Stimulated activated CD4-positive, alpha-beta T cell treated with anti-CD3 and anti-CD28 coated beads, Interleukin-15, amount 100 ng/mL, for 48 hours (primary cell): ENCODE results near the gene CTSL.
"Not testable (repeated sequence)": the region's sequence is repeated elsewhere in the genome, so short reads cannot be mapped to it uniquely, and the experiment has no call there.

Experiments
- DNase-seq, 2 donors: peaks; one replicate each; pipeline ENCODE4 v3.0.0-alpha.2; 2020; ENCODE audit warnings: low read depth in 2 of 2

The CTSL gene

GRCh38 chr9:87720173-87720572 is 5.7 kb upstream of the CTSL start:
- no peak for DNase-seq

- no peak for DNase-seq
These were observed 3.4 kb upstream of the CTSL start for GRCh38 chr9:87722393-87723088.

GRCh38 chr9:87725356-87725899 is 491 bp upstream of the CTSL start:
- DNase-seq = no peak

- no peak for DNase-seq
These were observed 3.3 kb downstream of the CTSL start for GRCh38 chr9:87729246-87729645.

- DNase-seq = no peak
These were observed 5.4 kb downstream of the CTSL start for GRCh38 chr9:87731321-87731720.

GRCh38 chr9:87732344-87732743 is 6.4 kb downstream of the CTSL start:
- DNase-seq = no peak

GRCh38 chr9:87732756-87733155 is 6.8 kb downstream of the CTSL start:
- no peak for DNase-seq

GRCh38 chr9:87733273-87734052 is 7.5 kb downstream of the CTSL start:
- DNase-seq = no peak

GRCh38 chr9:87734106-87734505 is 8.2 kb downstream of the CTSL start:
- DNase-seq = no peak

GRCh38 chr9:87739546-87739945 is 13.6 kb downstream of the CTSL start:
- DNase-seq = no peak

GRCh38 chr9:87740209-87740608 is 14.3 kb downstream of the CTSL start:
- no peak for DNase-seq

- DNase-seq = no peak
These were observed 15.4 kb downstream of the CTSL start for GRCh38 chr9:87741326-87741725.

- DNase-seq = no peak
These were observed 16.0 kb downstream of the CTSL start for GRCh38 chr9:87741891-87742290.

GRCh38 chr9:87742813-87743428 is 17.0 kb downstream of the CTSL start:
- no peak for DNase-seq

GRCh38 chr9:87744247-87744646 is 18.3 kb downstream of the CTSL start:
- not testable (repeated sequence) for DNase-seq

GRCh38 chr9:87746186-87746585 is 20.3 kb downstream of the CTSL start:
- no peak for DNase-seq

GRCh38 chr9:87748881-87749280 is 23.0 kb downstream of the CTSL start:
- no peak for DNase-seq

- no peak for DNase-seq
These were observed 23.6 kb downstream of the CTSL start for GRCh38 chr9:87749335-87750035.

- DNase-seq = no peak
These were observed 24.8 kb downstream of the CTSL start for GRCh38 chr9:87750726-87751125.

- no peak for DNase-seq
These were observed 25.5 kb downstream of the CTSL start for GRCh38 chr9:87751423-87751822.

GRCh38 chr9:87751868-87752267 is 25.9 kb downstream of the CTSL start:
- no peak for DNase-seq

- DNase-seq = no peak
These were observed 27.4 kb downstream of the CTSL start for GRCh38 chr9:87753313-87753712.
